Measurements from ENCODE around the gene AKAP11. TPM values are rescaled to one million over a fixed set of nuclear protein-coding genes. Genes with fewer than 3 reads are reported as not detected.

AKAP11 gene
- total RNA-seq, 1 experiment from 2014 or later: 24.1 TPM

DNA sequence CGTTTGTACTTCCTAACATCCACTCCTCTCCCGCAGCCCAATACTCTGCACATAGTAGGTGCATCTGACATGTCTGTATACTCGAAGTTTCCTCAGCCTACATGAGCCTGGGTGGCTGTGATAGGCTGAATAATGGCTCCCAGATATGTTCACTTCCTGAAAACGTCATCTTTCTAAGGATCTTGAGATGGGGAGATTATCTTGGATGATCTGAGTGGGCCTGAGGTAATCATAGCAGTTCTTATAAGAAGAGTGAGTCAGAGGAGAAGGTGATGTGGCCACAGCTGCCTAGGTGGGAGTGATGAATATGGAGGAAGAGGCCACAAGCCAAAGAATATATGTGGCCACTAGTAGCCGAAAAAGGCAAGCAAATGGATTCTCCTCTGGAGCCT, 84.2 kb downstream of the AKAP11 start:
- no peaks in the 10 kb centered on the region for H3K9me3 ChIP-seq (ENCODE audit: low read depth, low read length, poor library complexity, severe bottlenecking)
- peaks cover 15% of the 10 kb centered on the region for H3K4me1 ChIP-seq (ENCODE audit: insufficient read depth, low read length, poor library complexity, severe bottlenecking)
- CTCF ChIA-PET: no interaction called here
- intact Hi-C loops (cut with micrococcal nuclease; ENCODE audit: unreplicated experiment): no loop called here
- no peak overlapping the region for H3K27ac ChIP-seq (ENCODE audit: low read depth, low read length, poor library complexity, severe bottlenecking)
- no TSS peak for BruUV-seq (replicated peaks)
- no peak overlapping the region for H3K4me3 ChIP-seq (ENCODE audit: low read depth, low read length, poor library complexity, severe bottlenecking)
- DNase-seq (ENCODE audit: low spot score): no peak
- H3K27me3 ChIP-seq (replicated peaks; ENCODE audit: insufficient read depth, low read depth, low read length, poor library complexity): no peaks in the 10 kb centered on the region
- H3K36me3 ChIP-seq (ENCODE audit: insufficient read depth, low read length, poor library complexity, severe bottlenecking): no peaks in the 10 kb centered on the region
- POLR2A ChIA-PET (ENCODE audit: low non-redundant PET): no interaction called here
- TF ChIP-seq EZH2 (IDR thresholded peaks at IDR 0.05; ENCODE audit: borderline replicate concordance, low read depth, low read length, poor library complexity, severe bottlenecking): no peak
- TF ChIP-seq, protein P1, sequence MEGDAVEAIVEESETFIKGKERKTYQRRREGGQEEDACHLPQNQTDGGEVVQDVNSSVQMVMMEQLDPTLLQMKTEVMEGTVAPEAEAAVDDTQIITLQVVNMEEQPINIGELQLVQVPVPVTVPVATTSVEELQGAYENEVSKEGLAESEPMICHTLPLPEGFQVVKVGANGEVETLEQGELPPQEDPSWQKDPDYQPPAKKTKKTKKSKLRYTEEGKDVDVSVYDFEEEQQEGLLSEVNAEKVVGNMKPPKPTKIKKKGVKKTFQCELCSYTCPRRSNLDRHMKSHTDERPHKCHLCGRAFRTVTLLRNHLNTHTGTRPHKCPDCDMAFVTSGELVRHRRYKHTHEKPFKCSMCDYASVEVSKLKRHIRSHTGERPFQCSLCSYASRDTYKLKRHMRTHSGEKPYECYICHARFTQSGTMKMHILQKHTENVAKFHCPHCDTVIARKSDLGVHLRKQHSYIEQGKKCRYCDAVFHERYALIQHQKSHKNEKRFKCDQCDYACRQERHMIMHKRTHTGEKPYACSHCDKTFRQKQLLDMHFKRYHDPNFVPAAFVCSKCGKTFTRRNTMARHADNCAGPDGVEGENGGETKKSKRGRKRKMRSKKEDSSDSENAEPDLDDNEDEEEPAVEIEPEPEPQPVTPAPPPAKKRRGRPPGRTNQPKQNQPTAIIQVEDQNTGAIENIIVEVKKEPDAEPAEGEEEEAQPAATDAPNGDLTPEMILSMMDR (conservative IDR thresholded peaks at IDR 0.05; ENCODE audit: low read depth, low read length): no peak

DNA sequence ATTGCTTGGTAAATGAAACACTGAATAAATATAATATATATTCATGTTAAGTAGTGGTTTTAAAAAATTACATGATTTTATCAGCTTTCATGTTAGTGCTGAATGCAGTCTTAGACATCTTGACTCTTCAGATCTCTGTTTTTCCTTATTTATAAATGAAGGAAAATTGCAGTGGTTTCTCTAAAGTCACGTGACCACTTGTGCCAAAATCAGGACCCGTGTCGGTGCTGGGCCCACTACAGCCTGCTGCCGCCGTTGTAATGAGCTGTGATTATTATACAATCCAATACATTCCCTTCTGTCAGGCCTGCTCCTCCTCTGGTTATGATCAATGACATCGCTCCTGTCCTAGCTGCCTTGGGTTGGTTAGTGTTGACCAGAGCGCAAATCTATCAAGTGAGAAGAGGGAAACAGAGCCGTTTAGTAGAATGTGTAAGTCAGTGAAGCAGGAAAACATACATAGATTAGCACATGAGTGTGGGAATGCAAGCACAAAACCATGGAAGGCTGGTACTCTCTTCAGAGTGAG, 88.2 kb downstream of the AKAP11 start:
- Histone ChIP-seq H3K27ac (ENCODE audit: low read depth, low read length, poor library complexity, severe bottlenecking) (no peak overlapping the region), H3K27me3 (replicated peaks; ENCODE audit: insufficient read depth, low read depth, low read length, poor library complexity) (no peaks in the 10 kb centered on the region), H3K4me1 (ENCODE audit: insufficient read depth, low read length, poor library complexity, severe bottlenecking) (peaks cover 3% of the 10 kb centered on the region), H3K36me3 (ENCODE audit: insufficient read depth, low read length, poor library complexity, severe bottlenecking) (no peaks in the 10 kb centered on the region), H3K4me3 (ENCODE audit: low read depth, low read length, poor library complexity, severe bottlenecking) (no peak overlapping the region), H3K9me3 (ENCODE audit: low read depth, low read length, poor library complexity, severe bottlenecking) (no peaks in the 10 kb centered on the region)
- ChIA-PET CTCF (no interaction called here), POLR2A (ENCODE audit: low non-redundant PET) (no interaction called here)
- intact Hi-C loops (cut with micrococcal nuclease; ENCODE audit: unreplicated experiment): no loop called here
- no TSS peak for BruUV-seq (replicated peaks)
- no peak for TF ChIP-seq EZH2 (IDR thresholded peaks at IDR 0.05; ENCODE audit: borderline replicate concordance, low read depth, low read length, poor library complexity, severe bottlenecking)
- TF ChIP-seq, protein P1 (conservative IDR thresholded peaks at IDR 0.05; ENCODE audit: low read depth, low read length): no peak
- DNase-seq (ENCODE audit: low spot score): no peak

GRCh38 chr13:42361701-42362100, 89.7 kb downstream of the AKAP11 start:
- no TSS peak for BruUV-seq (replicated peaks)
- CTCF ChIA-PET: no interaction called here
- POLR2A ChIA-PET (ENCODE audit: low non-redundant PET): no interaction called here
- TF ChIP-seq, protein P1 (conservative IDR thresholded peaks at IDR 0.05; ENCODE audit: low read depth, low read length): no peak
- TF ChIP-seq EZH2 (IDR thresholded peaks at IDR 0.05; ENCODE audit: borderline replicate concordance, low read depth, low read length, poor library complexity, severe bottlenecking): no peak
- Histone ChIP-seq H3K27ac (ENCODE audit: low read depth, low read length, poor library complexity, severe bottlenecking) (no peak overlapping the region), H3K36me3 (ENCODE audit: insufficient read depth, low read length, poor library complexity, severe bottlenecking) (no peaks in the 10 kb centered on the region), H3K9me3 (ENCODE audit: low read depth, low read length, poor library complexity, severe bottlenecking) (no peaks in the 10 kb centered on the region), H3K27me3 (replicated peaks; ENCODE audit: insufficient read depth, low read depth, low read length, poor library complexity) (no peaks in the 10 kb centered on the region), H3K4me1 (ENCODE audit: insufficient read depth, low read length, poor library complexity, severe bottlenecking) (no peaks in the 10 kb centered on the region), H3K4me3 (ENCODE audit: low read depth, low read length, poor library complexity, severe bottlenecking) (no peak overlapping the region)
- intact Hi-C loops (cut with micrococcal nuclease; ENCODE audit: unreplicated experiment): no loop called here
- DNase-seq (ENCODE audit: low spot score): no peak
